Dedifferentiated amniotic fluid mesenchymal stem cell (primary cell): ENCODE results near the gene AMH.
A peak's percentile ranks its signal among the peaks of the same experiment; 100 is the strongest.
"Not testable (repeated sequence)": the region's sequence is repeated elsewhere in the genome, so short reads cannot be mapped to it uniquely, and the experiment has no call there.

Source experiments
- DNase-seq: peaks from one replicate; pipeline ENCODE4 v3.0.0-alpha.2; 2016; ENCODE audit errors: extremely low spot score

AMH gene

GRCh38 chr19:2270157-2270422 is 21.0 kb downstream of the AMH start:
- DNase-seq = no peak

GRCh38 chr19:2270423-2271233 is 21.5 kb downstream of the AMH start:
- peak; percentile 67 for DNase-seq

- peak; percentile 41 for DNase-seq
Observed at GRCh38 chr19:2271234-2272103, 22.3 kb downstream of the AMH start.

- DNase-seq = peak; percentile 24
Observed at GRCh38 chr19:2273356-2274184, 24.4 kb downstream of the AMH start.

- DNase-seq = no peak
Observed at GRCh38 chr19:2274185-2274711, 25.1 kb downstream of the AMH start.

- DNase-seq = peak; percentile 53
Observed at GRCh38 chr19:2274931-2275535, 25.9 kb downstream of the AMH start.

- DNase-seq = no peak
Observed at GRCh38 chr19:2275588-2276428, 26.7 kb downstream of the AMH start.

GRCh38 chr19:2276429-2276986 is 27.4 kb downstream of the AMH start:
- DNase-seq = no peak

GRCh38 chr19:2277138-2277537 is 28.0 kb downstream of the AMH start:
- no peak for DNase-seq

GRCh38 chr19:2278459-2279158 is 29.5 kb downstream of the AMH start:
- no peak for DNase-seq

GRCh38 chr19:2280633-2281264 is 31.6 kb downstream of the AMH start:
- no peak for DNase-seq

- DNase-seq = not testable (repeated sequence)
Observed at GRCh38 chr19:2281265-2282061, 32.3 kb downstream of the AMH start.

- no peak for DNase-seq
Observed at GRCh38 chr19:2282062-2282861, 33.1 kb downstream of the AMH start, which contains the start of gene PEAK3. Gene PEAK3 (minus strand): TSS chr19:2282175. CDS start chr19:2280931, 1,244 bp downstream.

- no peak for DNase-seq
Observed at GRCh38 chr19:2282862-2283237, 33.7 kb downstream of the AMH start.

- DNase-seq = no peak
Observed at GRCh38 chr19:2283835-2284507, 34.8 kb downstream of the AMH start.

GRCh38 chr19:2286402-2287140 is 37.4 kb downstream of the AMH start:
- no peak for DNase-seq
